Limb (tissue), 2 donors: Measurements from ENCODE around the gene SLC25A34.
"Not testable (repeated sequence)": the region's sequence is repeated elsewhere in the genome, so short reads cannot be mapped to it uniquely, and the experiment has no call there.

Source experiments
- DNase-seq, 2 donors: peaks; one replicate each; pipeline ENCODE4 v3.0.0-alpha.2; 2016; ENCODE audit errors: extremely low spot score in 2 of 2

The SLC25A34 gene

DNA sequence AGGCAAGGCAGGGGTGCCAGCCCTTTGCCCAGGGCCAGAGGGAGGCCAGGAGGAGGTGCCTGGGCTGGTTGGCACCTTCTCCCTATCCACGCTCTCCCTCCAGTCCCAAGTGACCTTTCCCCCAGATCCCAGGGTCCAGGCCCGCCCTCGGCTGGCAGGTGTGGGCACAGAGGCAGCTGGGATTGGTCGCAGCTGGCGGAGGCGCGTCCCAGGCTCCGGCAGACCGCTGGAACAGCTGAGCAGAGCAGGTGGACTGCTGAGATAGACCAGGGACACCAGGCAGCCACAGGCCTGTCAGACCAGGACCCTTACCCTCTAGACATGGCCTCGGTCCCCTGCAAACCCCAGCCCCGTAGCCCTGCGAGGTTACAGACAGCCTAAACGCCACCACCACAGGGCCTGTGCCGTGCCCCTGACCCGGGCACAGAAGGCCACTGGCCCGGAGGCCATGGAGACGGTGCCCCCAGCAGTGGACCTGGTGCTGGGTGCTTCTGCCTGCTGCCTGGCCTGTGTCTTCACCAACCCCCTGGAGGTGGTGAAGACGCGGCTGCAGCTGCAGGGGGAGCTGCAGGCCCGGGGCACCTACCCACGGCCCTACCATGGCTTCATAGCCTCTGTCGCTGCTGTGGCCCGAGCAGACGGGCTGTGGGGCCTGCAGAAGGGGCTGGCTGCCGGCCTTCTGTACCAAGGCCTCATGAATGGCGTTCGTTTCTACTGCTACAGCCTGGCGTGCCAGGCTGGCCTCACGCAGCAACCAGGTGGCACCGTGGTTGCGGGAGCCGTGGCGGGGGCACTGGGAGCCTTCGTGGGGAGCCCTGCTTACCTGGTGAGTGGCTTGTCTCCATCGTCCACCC lies at the start of gene SLC25A34:
SLC25A34 (plus strand) TSS at position 221 of the 854 bp plus-strand sequence; CDS start at position 449, 228 bp downstream.
- no peak for DNase-seq

GRCh38 chr1:15687446-15687845 lies 48.6 kb upstream of the SLC25A34 start:
- no peak for DNase-seq

- no peak for DNase-seq
Measured at GRCh38 chr1:15690317-15690716, 45.7 kb upstream of the SLC25A34 start.

GRCh38 chr1:15691434-15692032 lies 44.5 kb upstream of the SLC25A34 start:
- DNase-seq, result peak in 1 of 2 donors; percentile 47

- DNase-seq, result no peak
Measured at GRCh38 chr1:15692121-15692682, 43.9 kb upstream of the SLC25A34 start.

GRCh38 chr1:15693371-15693770 lies 42.7 kb upstream of the SLC25A34 start:
- DNase-seq, result no peak

- no peak for DNase-seq
Measured at GRCh38 chr1:15696956-15697521, 39.0 kb upstream of the SLC25A34 start.

DNA sequence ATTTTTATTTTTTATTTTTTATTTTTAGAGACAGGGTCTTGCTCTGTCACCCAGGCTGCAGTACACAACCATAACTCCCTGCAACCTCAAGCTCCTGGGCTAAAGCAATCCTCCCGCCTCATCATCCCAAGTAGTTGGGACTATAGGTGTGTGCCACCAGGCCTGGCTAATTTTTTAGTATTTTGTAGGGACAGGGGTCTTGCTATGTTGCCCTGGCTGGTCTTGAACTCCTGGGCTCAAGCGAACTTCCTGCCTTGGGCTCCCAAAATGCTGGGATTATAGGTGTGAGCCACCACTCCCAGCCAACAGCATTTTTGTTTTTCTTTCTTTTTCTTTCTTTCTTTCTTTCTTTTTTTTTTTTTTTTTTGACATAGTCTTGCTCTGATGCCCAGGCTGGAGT lies 37.9 kb upstream of the SLC25A34 start:
- DNase-seq, result no peak

DNA sequence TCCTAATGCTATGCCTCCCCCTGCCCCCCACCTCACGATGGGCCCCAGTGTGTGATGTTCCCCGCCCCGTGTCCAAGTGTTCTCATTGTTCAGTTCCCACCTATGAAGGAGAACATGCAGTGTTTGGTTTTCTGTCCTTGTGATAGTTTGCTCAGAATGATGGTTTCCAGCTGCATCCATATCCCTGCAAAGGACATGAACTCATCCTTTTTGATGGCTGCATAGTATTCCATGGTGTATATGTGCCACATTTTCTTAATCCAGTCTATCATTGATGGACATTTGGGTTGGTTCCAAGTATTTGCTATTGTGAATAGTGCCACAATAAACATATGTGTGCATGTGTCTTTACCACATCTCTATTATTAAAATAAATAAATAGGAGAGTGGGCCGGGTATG lies 36.7 kb upstream of the SLC25A34 start:
- not testable (repeated sequence) for DNase-seq

- no peak for DNase-seq
Measured at GRCh38 chr1:15700508-15700907, 35.5 kb upstream of the SLC25A34 start.

DNA sequence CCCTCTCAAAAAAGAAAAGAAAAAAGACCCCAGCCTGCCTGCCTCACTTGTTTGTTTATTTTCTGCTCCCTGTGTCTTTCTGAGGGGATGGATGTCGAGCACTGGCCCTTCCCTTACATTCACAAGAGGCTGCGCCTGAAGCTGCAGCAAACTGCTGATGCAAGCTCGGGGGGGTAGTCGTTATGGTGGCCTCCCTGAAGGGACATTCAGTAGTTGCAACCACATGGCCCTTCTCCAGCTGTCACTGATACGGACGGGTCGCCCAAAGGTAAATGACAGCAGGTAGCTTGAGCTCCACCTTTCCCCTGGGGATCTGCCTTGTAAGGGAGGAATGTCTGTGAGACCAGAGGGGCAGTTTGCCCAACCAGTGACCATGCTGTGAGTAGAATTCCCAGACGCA lies 34.3 kb upstream of the SLC25A34 start:
- no peak for DNase-seq

- no peak for DNase-seq
Measured at GRCh38 chr1:15702722-15703550, 33.1 kb upstream of the SLC25A34 start.

DNA sequence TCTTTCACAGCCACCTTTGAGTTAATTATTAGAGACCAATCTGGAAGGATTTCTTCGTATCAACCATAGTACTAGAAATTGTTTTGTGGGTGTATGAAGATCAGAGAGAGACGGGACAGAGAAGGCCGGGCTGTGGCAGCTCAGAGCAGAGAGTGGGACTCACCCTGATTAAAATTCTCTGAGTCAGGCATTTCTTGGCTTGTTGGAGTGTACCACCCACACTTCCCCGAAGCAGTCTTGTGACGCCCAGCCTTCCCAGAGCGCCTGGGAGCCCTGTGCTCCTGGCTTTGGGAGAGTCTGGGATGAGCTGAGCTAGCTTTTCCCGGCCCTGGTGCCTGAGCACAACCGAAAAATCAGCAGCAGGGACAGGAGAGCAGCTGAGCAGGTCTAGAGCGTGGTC lies 32.5 kb upstream of the SLC25A34 start:
- no peak for DNase-seq

DNA sequence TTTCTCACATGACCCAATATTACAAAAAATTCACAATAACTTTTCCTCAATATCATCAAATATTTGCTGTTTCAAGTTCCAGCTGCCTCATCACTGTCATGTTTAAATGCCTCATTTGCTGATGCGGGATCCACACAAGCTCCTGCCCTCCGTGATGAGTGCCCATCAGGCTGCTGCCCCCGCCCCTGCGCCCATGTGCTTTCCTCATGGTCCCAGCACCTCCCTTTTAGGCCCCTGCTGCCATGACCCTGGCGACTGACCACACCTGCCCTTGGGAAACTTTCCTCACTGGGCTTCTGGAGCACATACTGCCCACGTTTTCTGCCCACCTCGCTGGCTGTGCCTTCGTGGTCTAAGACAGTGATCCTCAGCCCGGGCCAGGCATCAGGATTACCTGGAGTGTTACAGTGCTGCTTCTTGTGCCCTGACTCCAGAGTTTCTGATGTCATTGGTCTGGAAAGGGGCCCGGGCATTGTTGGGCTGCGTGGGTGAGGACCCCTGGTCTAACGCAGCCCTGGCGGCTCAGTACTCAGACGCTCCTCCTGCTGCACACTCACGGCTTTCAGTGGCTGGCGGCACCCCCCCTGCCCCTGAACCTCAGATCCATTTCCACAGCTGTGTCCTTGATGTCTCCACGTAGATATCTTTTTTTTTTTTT lies 31.4 kb upstream of the SLC25A34 start:
- DNase-seq, result no peak

DNA sequence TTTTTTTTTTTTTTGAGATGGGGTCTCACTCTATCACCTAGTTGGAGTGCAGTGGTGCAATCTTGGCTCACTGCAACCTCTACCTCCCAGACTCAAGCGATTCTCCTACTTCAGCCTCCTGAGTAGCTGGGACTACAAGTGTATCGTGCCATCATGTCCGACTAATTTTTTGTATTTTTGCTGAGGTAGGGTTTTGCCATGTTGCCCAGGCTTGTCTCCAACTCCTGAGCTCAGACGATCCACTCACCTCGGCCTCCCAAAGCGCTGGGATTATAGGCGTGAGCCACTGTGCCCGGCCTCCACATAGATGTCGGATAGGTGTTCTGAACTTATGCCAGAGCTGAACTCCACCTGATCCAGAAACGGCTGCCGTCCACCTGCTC lies 30.9 kb upstream of the SLC25A34 start:
- no peak for DNase-seq

DNA sequence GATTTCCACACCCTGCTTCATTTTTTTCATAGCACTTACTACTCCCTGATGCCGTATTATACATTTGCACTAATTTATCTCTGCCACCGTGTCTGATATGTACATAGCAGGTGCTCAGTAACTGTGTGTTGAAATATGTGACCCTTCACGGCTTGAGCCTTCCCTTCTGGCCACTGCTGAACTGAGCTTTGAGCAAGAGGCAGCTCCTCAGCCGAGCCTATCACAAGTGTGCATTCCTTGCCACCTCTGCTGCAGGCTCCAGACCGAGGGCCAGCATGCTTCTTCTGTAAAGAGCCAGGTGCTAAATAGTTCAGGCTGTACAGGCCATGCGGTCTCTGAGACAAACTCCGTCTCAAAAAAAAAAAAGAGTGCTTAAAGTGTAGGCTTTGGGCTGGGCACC lies 29.3 kb upstream of the SLC25A34 start:
- no peak for DNase-seq

GRCh38 chr1:15707239-15707925 lies 28.7 kb upstream of the SLC25A34 start:
- no peak for DNase-seq

DNA sequence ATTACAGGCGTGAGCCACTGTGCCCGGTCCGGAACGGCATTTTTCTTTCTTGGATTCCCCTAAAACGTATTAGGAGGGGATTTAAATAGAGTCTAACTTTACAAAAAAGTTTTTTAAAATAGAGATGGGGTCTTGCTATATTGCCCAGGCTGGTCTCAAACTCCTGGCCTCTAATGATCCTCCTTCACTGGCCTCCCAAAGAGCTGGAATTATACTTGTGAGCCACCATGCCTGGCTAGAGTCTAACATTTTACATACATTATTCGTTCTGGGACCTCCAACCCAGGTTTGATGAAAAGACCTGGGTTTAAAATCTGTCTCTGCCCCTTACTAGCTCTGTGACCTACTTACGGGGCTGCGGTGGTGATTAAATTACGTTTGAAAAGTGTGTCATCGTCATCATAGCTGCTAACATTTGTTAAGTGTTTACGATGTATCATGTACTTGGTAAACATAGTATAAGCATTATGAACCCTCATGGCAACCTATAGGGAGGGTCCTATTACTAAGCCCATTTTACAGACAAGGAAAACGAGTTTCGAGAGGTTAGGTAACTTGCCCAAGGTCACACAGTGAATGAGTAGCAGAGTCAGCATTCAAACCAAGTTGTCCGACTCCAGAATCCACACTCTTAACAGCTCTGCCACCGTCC lies 27.4 kb upstream of the SLC25A34 start:
- DNase-seq, result no peak

GRCh38 chr1:15709226-15709625 lies 26.8 kb upstream of the SLC25A34 start:
- DNase-seq, result no peak

GRCh38 chr1:15712168-15712567 lies 23.9 kb upstream of the SLC25A34 start:
- DNase-seq, result no peak
